ENCODE measurements around the gene MED12L.

MED12L gene

GRCh38 chr3:151321526-151321925, 236.1 kb downstream of the MED12L start (continued):
- TF ChIP-seq ZNF707 (tag by site-specific recombination; IDR thresholded peaks at IDR 0.05) (no peak), ZNF555 (tag by site-specific recombination; conservative IDR thresholded peaks at IDR 0.05) (no peak), ZNF558 (tag by site-specific recombination; IDR thresholded peaks at IDR 0.05) (no peak)

DNA sequence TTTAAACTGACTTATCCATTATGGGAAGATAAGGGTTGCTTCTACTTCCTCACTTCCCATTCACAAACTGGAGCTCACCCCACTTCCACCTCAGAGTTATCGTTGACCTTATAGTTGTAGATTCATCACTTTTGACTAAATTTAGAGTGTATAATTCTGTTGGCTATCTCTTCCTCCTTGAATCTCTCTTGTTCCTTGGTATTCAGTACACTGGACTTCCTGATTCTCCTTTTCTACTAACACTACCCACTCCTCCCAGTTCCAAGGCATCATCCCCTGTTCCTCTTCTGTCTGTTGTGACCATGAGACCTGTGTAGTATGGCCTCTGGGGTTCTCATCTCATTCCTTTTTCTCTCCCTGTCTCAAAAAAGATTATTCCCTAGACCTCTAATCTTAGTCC, 237.0 kb downstream of the MED12L start:
- H3K27ac ChIP-seq (ENCODE audit: extremely low read depth, low read depth, low read length) = no peak overlapping the region
- CTCF ChIA-PET = interaction anchor here (1.0 kb wide), 1 partner anchor 17 kb away, joined by 3 read pairs; no protein-coding TSS in a partner anchor
- no peak overlapping the region for H3K4me3 ChIP-seq (ENCODE audit: low read depth, low read length)
- H3K36me3 ChIP-seq (ENCODE audit: control insufficient read depth in 2 of 2, insufficient read depth in 1 of 2, low read length in 2 of 2) = no peaks in the 10 kb centered on the region
- TF ChIP-seq ZIC2 (tag by site-specific recombination; IDR thresholded peaks at IDR 0.05) (no peak), ZNF18 (tag by site-specific recombination; IDR thresholded peaks at IDR 0.05) (no peak), OSR2 (tag by site-specific recombination; IDR thresholded peaks at IDR 0.05) (no peak), ZNF473 (tag by site-specific recombination; IDR thresholded peaks at IDR 0.05) (no peak), KLF7 (tag by site-specific recombination; IDR thresholded peaks at IDR 0.05; ENCODE audit: borderline replicate concordance) (no peak), KLF17 (tag by site-specific recombination; IDR thresholded peaks at IDR 0.05) (no peak), ZNF132 (tag by site-specific recombination; IDR thresholded peaks at IDR 0.05; ENCODE audit: borderline replicate concordance) (no peak), GFI1B (tag by site-specific recombination; IDR thresholded peaks at IDR 0.05) (no peak), ZNF449 (tag by site-specific recombination; IDR thresholded peaks at IDR 0.05) (no peak), ZNF362 (tag by site-specific recombination; IDR thresholded peaks at IDR 0.05) (no peak), ZNF157 (tag by site-specific recombination; IDR thresholded peaks at IDR 0.05) (no peak), ZNF837 (tag by site-specific recombination; IDR thresholded peaks at IDR 0.05) (no peak), ZNF280C (tag by site-specific recombination; IDR thresholded peaks at IDR 0.05) (no peak), ZNF37A (tag by site-specific recombination; IDR thresholded peaks at IDR 0.05) (no peak)
- TF ChIP-seq, protein P1, sequence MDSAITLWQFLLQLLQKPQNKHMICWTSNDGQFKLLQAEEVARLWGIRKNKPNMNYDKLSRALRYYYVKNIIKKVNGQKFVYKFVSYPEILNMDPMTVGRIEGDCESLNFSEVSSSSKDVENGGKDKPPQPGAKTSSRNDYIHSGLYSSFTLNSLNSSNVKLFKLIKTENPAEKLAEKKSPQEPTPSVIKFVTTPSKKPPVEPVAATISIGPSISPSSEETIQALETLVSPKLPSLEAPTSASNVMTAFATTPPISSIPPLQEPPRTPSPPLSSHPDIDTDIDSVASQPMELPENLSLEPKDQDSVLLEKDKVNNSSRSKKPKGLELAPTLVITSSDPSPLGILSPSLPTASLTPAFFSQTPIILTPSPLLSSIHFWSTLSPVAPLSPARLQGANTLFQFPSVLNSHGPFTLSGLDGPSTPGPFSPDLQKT (IDR thresholded peaks at IDR 0.05; ENCODE audit: borderline replicate concordance, low read depth, low read length) = no peak
- TF ChIP-seq, protein P2, sequence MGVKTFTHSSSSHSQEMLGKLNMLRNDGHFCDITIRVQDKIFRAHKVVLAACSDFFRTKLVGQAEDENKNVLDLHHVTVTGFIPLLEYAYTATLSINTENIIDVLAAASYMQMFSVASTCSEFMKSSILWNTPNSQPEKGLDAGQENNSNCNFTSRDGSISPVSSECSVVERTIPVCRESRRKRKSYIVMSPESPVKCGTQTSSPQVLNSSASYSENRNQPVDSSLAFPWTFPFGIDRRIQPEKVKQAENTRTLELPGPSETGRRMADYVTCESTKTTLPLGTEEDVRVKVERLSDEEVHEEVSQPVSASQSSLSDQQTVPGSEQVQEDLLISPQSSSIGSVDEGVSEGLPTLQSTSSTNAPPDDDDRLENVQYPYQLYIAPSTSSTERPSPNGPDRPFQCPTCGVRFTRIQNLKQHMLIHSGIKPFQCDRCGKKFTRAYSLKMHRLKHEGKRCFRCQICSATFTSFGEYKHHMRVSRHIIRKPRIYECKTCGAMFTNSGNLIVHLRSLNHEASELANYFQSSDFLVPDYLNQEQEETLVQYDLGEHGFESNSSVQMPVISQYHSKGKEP (tag by site-specific recombination; IDR thresholded peaks at IDR 0.05) = no peak
- POLR2A ChIA-PET = no interaction called here
- H3K4me1 ChIP-seq (ENCODE audit: control insufficient read depth, insufficient read depth, low read length) = no peaks in the 10 kb centered on the region
- H3K9me3 ChIP-seq (ENCODE audit: control insufficient read depth, insufficient read depth, low read depth, low read length) = no peaks in the 10 kb centered on the region

Measured in HEK293 (cell line).